Heart left ventricle (tissue), 16 donors: Measurements from ENCODE around the gene PTK7. TPM values are rescaled to one million over a fixed set of nuclear protein-coding genes. Genes with fewer than 3 reads are reported as not detected.

Source experiments
- ATAC-seq, 4 donors: fragments of 200-7000 bp; cut with Tn5 transposase; one replicate each; pipeline ENCODE4 v1.9.1; 2020 to 2022; ENCODE audit warnings: moderate library complexity in 4 of 4, mild to moderate bottlenecking in 3 of 4, moderate number of reproducible peaks in 1 of 4
- DNase-seq, 5 donors: peaks; one replicate each; pipeline ENCODE4 v3.0.0-alpha.2; 2020
- H3K27ac ChIP-seq, 12 donors: fragments of 200-600 bp; sonication (generic) in 4 of 12; one replicate each; pipeline versions ENCODE4 v1.5.0 to v1.8.0; 2016 to 2022; ENCODE audit warnings: mild to moderate bottlenecking in 2 of 12
- H3K27me3 ChIP-seq, 9 donors: fragments of 200-600 bp; sonication (generic) in 2 of 9; one replicate each; pipeline versions ENCODE4 v1.5.1 to v1.8.0; 2016 to 2022; ENCODE audit warnings: mild to moderate bottlenecking in 3 of 9
- H3K36me3 ChIP-seq, 9 donors: fragments of 200-600 bp; sonication (generic) in 2 of 9; one replicate each; pipeline versions ENCODE4 v1.5.0 to v1.8.0; 2018 to 2022; ENCODE audit warnings: mild to moderate bottlenecking in 2 of 9
- H3K4me1 ChIP-seq, 12 donors: fragments of 200-600 bp; sonication (generic) in 4 of 12; one replicate each; pipeline versions ENCODE4 v1.5.0 to v1.8.0; 2016 to 2022; ENCODE audit warnings: mild to moderate bottlenecking in 3 of 12
- H3K4me3 ChIP-seq, 12 donors: fragments of 200-600 bp; sonication (generic) in 4 of 12; one replicate each; pipeline versions ENCODE4 v1.5.0 to v1.8.0; 2017 to 2022; ENCODE audit warnings: mild to moderate bottlenecking in 9 of 12, moderate library complexity in 4 of 12
- H3K9me3 ChIP-seq, 12 donors: fragments of 200-600 bp; sonication (generic) in 4 of 12; one replicate each; pipeline versions ENCODE4 v1.5.0 to v1.8.0; 2016 to 2022; ENCODE audit warnings: mild to moderate bottlenecking in 1 of 12
- CTCF ChIP-seq, 12 donors: fragments of 200-600 bp; sonication (generic) in 4 of 12; IDR thresholded peaks; one replicate each; pipeline versions ENCODE4 v1.5.0 to v1.8.0; 2018 to 2022; ENCODE audit warnings: antibody characterized with exemption in 12 of 12, mild to moderate bottlenecking in 5 of 12
- POLR2A ChIP-seq, 2 donors: fragments of 450-650 bp; IDR thresholded peaks; one replicate each; pipeline ENCODE4 v1.6.1; 2017; ENCODE audit warnings: antibody characterized with exemption in 2 of 2, mild to moderate bottlenecking in 2 of 2, moderate library complexity in 2 of 2
- WGBS, 4 donors: extraction: QIAGEN DNeasy Blood & Tissue Kit in 2 of 4; methylation state at CpG; one replicate each; pipeline versions ENCODE4 v1.1.5 to v1.1.7; 2013 to 2018; 5-methylcytosine and 5-hydroxymethylcytosine counted together
- intact Hi-C, 10 donors: fragments of 100-400 bp; cut with DNase I; formaldehyde crosslinking; loops; one replicate each; pipeline versions ENCODE4 v1.11.1 to v1.14.2; 2022
- polyA plus RNA-seq, 2 donors: library from polyadenylated mRNA; stranded (reverse); fragments of 200-250 nt; gene quantifications; one replicate each; pipeline ENCODE4 v1.2.3, GENCODE V29; 2013
- total RNA-seq, 9 donors: library from RNA; depleted of rRNA in 2 of 9; stranded (reverse); fragments of >200 nt in 2 of 9; fragmentation: NEBNext Ultra II Directional in 3 of 9; extraction: Animal tissue kit (Norgen Biotek cat#: 25700) in 3 of 9; gene quantifications; one replicate each; pipeline versions ENCODE4 v1.1.0 to v1.2.4, GENCODE V29; 2016 to 2023
- donor health status: ischemic (EF 13 %, LVEDD 7.1; RV severe dilation, severe dysfunction).
- donor health status: healthy with polysubstance abuse.
- donor health status: DM: no; HTN: yes; CAD: no.
- donor health status: DM: no; HTN: no; CAD: no.
- donor health status: ischemic (EF 25% LVEDD 6.9; RV normal size, moderate dysfunction).
- donor health status: ischemic (EF 25% LVEDD 5.7; RV mildly dilated, moderate dysfunction).
- donor health status: healthy.
- donor health status: DM: yes; HTN: yes; CAD: no.
- donor health status: ischemic (EF 35%, LVEDD 5.7; RV mildly dilated, moderate dysfunction).
- donor health status: nonischemic (EF 11% LVEDD 7.7; RV severe dilation, severe dysfunction).
- donor health status: DM: yes; HTN: yes; CAD: no.
- donor health status: PGD.
- donor health status: ischemic (EF 29% LVEDD 5.4; RV normal size, mild dysfunction).
- donor health status: nonischemic (EF 23%, LVEDD 6.1; RV moderate dilation, normal function).

PTK7 gene
- total and polyA plus RNA-seq, 11 donors = 1.4 to 10.4 (median 1.9) TPM

- WGBS, 4 donors = 0% methylated on average over 23 to 83 of the region's 83 CpGs
- Histone ChIP-seq H3K4me1 (peaks cover 8 to 42% (median 37%) of the 10 kb centered on the region in 12 donors), H3K36me3 (peaks cover 0 to 14% (median 12%) of the 10 kb centered on the region in 9 donors), H3K9me3 (no peaks in the 10 kb centered on the region), H3K27ac (peak within 1 kb of the TSS; percentile 89 to 100 (median 98)), H3K27me3 (no peaks in the 10 kb centered on the region), H3K4me3 (peak within 1 kb of the TSS; percentile 73 to 100 (median 94))
- intact Hi-C loops = loop anchor here in 1 of 10 donors (5.0 kb wide), 1 partner anchor 114 kb away; the partner anchor contains the start of genes KLC4 and MRPL2
- TF ChIP-seq POLR2A (IDR thresholded peaks at IDR 0.05) (peak; percentile 81 to 86), CTCF (IDR thresholded peaks at IDR 0.05) (peak; percentile 39 to 88 (median 78))
- DNase-seq (peak; percentile 99 to 100 (median 100)), ATAC-seq (peak; percentile 76 to 83 (median 80))
Observed at GRCh38 chr6:43170931-43171706, 95.0 kb downstream of the PTK7 start, which contains the start of gene SRF. SRF (plus strand) TSS chr6:43171269; CDS start chr6:43171657, 388 bp downstream.

DNA sequence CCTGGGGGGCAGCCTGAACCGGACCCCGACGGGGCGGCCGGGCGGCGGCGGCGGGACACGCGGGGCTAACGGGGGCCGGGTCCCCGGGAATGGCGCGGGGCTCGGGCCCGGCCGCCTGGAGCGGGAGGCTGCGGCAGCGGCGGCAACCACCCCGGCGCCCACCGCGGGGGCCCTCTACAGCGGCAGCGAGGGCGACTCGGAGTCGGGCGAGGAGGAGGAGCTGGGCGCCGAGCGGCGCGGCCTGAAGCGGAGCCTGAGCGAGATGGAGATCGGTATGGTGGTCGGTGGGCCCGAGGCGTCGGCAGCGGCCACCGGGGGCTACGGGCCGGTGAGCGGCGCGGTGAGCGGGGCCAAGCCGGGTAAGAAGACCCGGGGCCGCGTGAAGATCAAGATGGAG lies 95.6 kb downstream of the PTK7 start:
- Histone ChIP-seq H3K27me3 (no peaks in the 10 kb centered on the region), H3K36me3 (peaks cover 0 to 20% (median 18%) of the 10 kb centered on the region in 9 donors), H3K9me3 (no peaks in the 10 kb centered on the region), H3K4me1 (peaks cover 8 to 44% (median 38%) of the 10 kb centered on the region in 12 donors), H3K27ac (peak overlapping the region; percentile 89 to 100 (median 98)), H3K4me3 (peak overlapping the region; percentile 73 to 100 (median 94))
- 0 to 1% (median 1%) methylated on average over 36 to 57 of the region's 57 CpGs for WGBS, 4 donors
- DNase-seq (peak in 2 of 5 donors; percentile 36 to 75), ATAC-seq (no peak)
- intact Hi-C loops = loop anchor here in 1 of 10 donors (5.0 kb wide), 1 partner anchor 114 kb away; the partner anchor contains the start of genes KLC4 and MRPL2
- TF ChIP-seq CTCF (IDR thresholded peaks at IDR 0.05) (no peak), POLR2A (IDR thresholded peaks at IDR 0.05) (no peak)

DNA sequence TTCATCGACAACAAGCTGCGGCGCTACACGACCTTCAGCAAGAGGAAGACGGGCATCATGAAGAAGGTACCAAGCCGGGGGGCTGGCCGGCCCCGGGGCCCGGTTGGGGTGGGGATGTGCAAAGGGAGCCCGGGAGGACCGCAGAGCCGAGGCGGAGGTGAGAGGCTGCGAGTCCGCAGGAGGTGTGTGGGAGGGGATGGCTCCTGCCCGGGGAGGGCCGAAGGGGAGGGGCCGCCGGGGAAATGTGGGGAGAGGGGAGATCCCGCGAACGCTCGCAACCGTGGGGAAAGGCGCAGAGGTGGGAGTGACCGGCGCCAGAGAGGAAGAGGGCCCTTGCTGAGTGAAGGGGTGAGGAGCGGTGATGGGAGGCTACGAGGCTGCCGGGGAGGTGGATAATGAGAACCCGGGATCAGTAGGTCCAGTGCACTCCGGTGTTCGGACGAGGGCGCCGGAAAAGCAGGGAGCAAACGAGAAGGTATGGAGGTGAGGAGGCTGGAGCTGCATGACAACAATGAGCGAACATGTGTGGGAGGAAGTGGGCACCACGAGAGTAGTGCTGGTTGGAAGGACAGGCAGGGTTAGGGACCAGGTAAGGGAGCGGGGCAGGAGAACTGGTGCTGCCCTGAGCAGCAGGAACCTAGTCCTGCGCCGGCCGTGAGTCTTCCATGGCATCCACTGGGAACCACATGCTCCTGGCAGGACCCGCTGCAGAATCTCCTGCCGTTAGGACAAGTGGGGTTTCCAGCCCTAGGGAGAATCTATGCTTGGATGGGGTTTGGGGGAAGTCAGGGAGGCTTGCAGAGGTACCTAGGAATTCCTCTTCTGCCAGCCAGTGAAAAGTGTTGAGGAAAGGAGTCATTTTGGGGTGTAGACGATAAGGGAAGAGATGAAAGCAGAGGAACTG lies 96.2 kb downstream of the PTK7 start:
- DNase-seq (peak; percentile 51 to 79 (median 66)), ATAC-seq (no peak)
- 2 to 3% (median 2%) methylated on average over 44 to 46 of the region's 46 CpGs for WGBS, 4 donors
- Histone ChIP-seq H3K36me3 (peaks cover 0 to 27% (median 24%) of the 10 kb centered on the region in 9 donors), H3K9me3 (no peaks in the 10 kb centered on the region), H3K4me3 (peak overlapping the region; percentile 73 to 100 (median 94)), H3K27ac (peak overlapping the region; percentile 89 to 100 (median 98)), H3K27me3 (no peaks in the 10 kb centered on the region), H3K4me1 (peaks cover 8 to 44% (median 38%) of the 10 kb centered on the region in 12 donors)
- intact Hi-C loops = loop anchor here in 1 of 10 donors (5.0 kb wide), 1 partner anchor 115 kb away; the partner anchor contains the start of genes KLC4 and MRPL2
- TF ChIP-seq CTCF (IDR thresholded peaks at IDR 0.05) (no peak), POLR2A (IDR thresholded peaks at IDR 0.05) (no peak)
